ENCODE data around the gene ERAL1. TPM values are rescaled to one million over a fixed set of nuclear protein-coding genes. Genes with fewer than 3 reads are reported as not detected.

The ERAL1 gene
- total and polyA plus RNA-seq, 3 experiments from 2014 or later: 44.7 to 86.2 (median 84.1) TPM

- H3K4me1 Mint-ChIP-seq: no peaks in the 10 kb centered on the region
- Histone ChIP-seq H3K27ac (ENCODE audit: low read depth, low read length) (peak overlapping the region; percentile 80), H3K4me3 (ENCODE audit: low read length) (no peak overlapping the region), H3K9me3 (ENCODE audit: low read length) (no peaks in the 10 kb centered on the region), H3K36me3 (ENCODE audit: insufficient read depth, low read length) (peaks cover 2% of the 10 kb centered on the region), H3K4me1 (ENCODE audit: insufficient read depth, low read length) (no peaks in the 10 kb centered on the region), H3K27me3 (ENCODE audit: insufficient read depth, low read length, poor library complexity, severe bottlenecking) (no peaks in the 10 kb centered on the region)
- H3K4me3 Mint-ChIP-seq: no peak overlapping the region
- CTCF ChIA-PET: interaction anchor here (1.1 kb wide), 1 partner anchor 36 kb away, joined by 3 read pairs; no protein-coding TSS in a partner anchor
- POLR2A ChIA-PET: interaction anchor here (0.5 kb wide), 1 partner anchor 26 kb away, joined by 4 read pairs; no protein-coding TSS in a partner anchor
- H3K9me3 Mint-ChIP-seq: no peaks in the 10 kb centered on the region
- H3K36me3 Mint-ChIP-seq: peaks cover 0 to 17% (median 4%) of the 10 kb centered on the region in 3 donors
- H3K27ac Mint-ChIP-seq: peak overlapping the region in 1 of 8 donors; percentile 22
- H3K27me3 Mint-ChIP-seq: no peaks in the 10 kb centered on the region
- no peak for DNase-seq
These were observed 9.1 kb downstream of the ERAL1 start for GRCh38 chr17:28863953-28864352.

- no peak overlapping the region for H3K4me3 Mint-ChIP-seq
- POLR2A ChIA-PET: interaction anchor here (0.6 kb wide), 1 partner anchor 34 kb away, joined by 6 read pairs; no protein-coding TSS in a partner anchor
- H3K27ac ChIP-seq (ENCODE audit: low read depth, low read length): peak overlapping the region; percentile 80
These were observed 10.4 kb downstream of the ERAL1 start for GRCh38 chr17:28864991-28865849.

GRCh38 chr17:28865946-28866752 is 11.3 kb downstream of the ERAL1 start:
- no peaks in the 10 kb centered on the region for H3K36me3 ChIP-seq (ENCODE audit: insufficient read depth, low read length)
- Mint-ChIP-seq H3K27me3 (no peaks in the 10 kb centered on the region), H3K4me3 (no peak overlapping the region), H3K27ac (peak overlapping the region in 2 of 8 donors; percentile 61 to 69), H3K4me1 (peaks cover 3 to 4% (median 4%) of the 10 kb centered on the region in 3 donors), H3K9me3 (no peaks in the 10 kb centered on the region), H3K36me3 (peaks cover 0 to 4% (median 2%) of the 10 kb centered on the region in 3 donors)
- H3K9me3 ChIP-seq (ENCODE audit: low read length): no peaks in the 10 kb centered on the region
- CTCF ChIA-PET: interaction anchor here (0.9 kb wide), 1 partner anchor 101 kb away, joined by 3 read pairs; no protein-coding TSS in a partner anchor
- no peaks in the 10 kb centered on the region for H3K27me3 ChIP-seq (ENCODE audit: insufficient read depth, low read length, poor library complexity, severe bottlenecking)
- H3K4me1 ChIP-seq (ENCODE audit: insufficient read depth, low read length): peaks cover 4% of the 10 kb centered on the region
- no peak for DNase-seq
- peak overlapping the region; percentile 80 for H3K27ac ChIP-seq (ENCODE audit: low read depth, low read length)
- H3K4me3 ChIP-seq (ENCODE audit: low read length): no peak overlapping the region
- POLR2A ChIA-PET: no interaction called here

More at GRCh38 chr17:28864991-28865849, 10.4 kb downstream of the ERAL1 start:
- H3K27me3 Mint-ChIP-seq: no peaks in the 10 kb centered on the region
- DNase-seq: no peak
- CTCF ChIA-PET: interaction anchor here (0.7 kb wide), 1 partner anchor 16 kb away, joined by 3 read pairs; no protein-coding TSS in a partner anchor
- Histone ChIP-seq H3K36me3 (ENCODE audit: insufficient read depth, low read length) (no peaks in the 10 kb centered on the region), H3K9me3 (ENCODE audit: low read length) (no peaks in the 10 kb centered on the region), H3K4me3 (ENCODE audit: low read length) (no peak overlapping the region), H3K27me3 (ENCODE audit: insufficient read depth, low read length, poor library complexity, severe bottlenecking) (no peaks in the 10 kb centered on the region), H3K4me1 (ENCODE audit: insufficient read depth, low read length) (no peaks in the 10 kb centered on the region)
- no peaks in the 10 kb centered on the region for H3K9me3 Mint-ChIP-seq
- peak overlapping the region in 1 of 8 donors; percentile 23 for H3K27ac Mint-ChIP-seq
- H3K4me1 Mint-ChIP-seq: no peaks in the 10 kb centered on the region
- peaks cover 0 to 11% (median 2%) of the 10 kb centered on the region in 3 donors for H3K36me3 Mint-ChIP-seq

GRCh38 chr17:28867276-28867675 is 12.5 kb downstream of the ERAL1 start:
- H3K36me3 Mint-ChIP-seq: no peaks in the 10 kb centered on the region
- H3K4me3 ChIP-seq (ENCODE audit: low read length): no peak overlapping the region
- H3K4me1 ChIP-seq (ENCODE audit: insufficient read depth, low read length): peaks cover 12% of the 10 kb centered on the region
- peak overlapping the region; percentile 80 for H3K27ac ChIP-seq (ENCODE audit: low read depth, low read length)
- H3K27ac Mint-ChIP-seq: no peak overlapping the region
- H3K27me3 Mint-ChIP-seq: no peaks in the 10 kb centered on the region
- no peaks in the 10 kb centered on the region for H3K27me3 ChIP-seq (ENCODE audit: insufficient read depth, low read length, poor library complexity, severe bottlenecking)
- no peaks in the 10 kb centered on the region for H3K36me3 ChIP-seq (ENCODE audit: insufficient read depth, low read length)
- no peaks in the 10 kb centered on the region for H3K9me3 ChIP-seq (ENCODE audit: low read length)
- H3K9me3 Mint-ChIP-seq: no peaks in the 10 kb centered on the region
- no peak for DNase-seq
- ChIA-PET CTCF (interaction anchor here (0.9 kb wide), 1 partner anchor 102 kb away, joined by 3 read pairs; no protein-coding TSS in a partner anchor), POLR2A (no interaction called here)
- H3K4me1 Mint-ChIP-seq: peaks cover 5 to 10% (median 7%) of the 10 kb centered on the region in 3 donors
- no peak overlapping the region for H3K4me3 Mint-ChIP-seq

- ChIA-PET POLR2A (interaction anchor here (0.5 kb wide), 1 partner anchor 23 kb away, joined by 4 read pairs; no protein-coding TSS in a partner anchor), CTCF (interaction anchor here (0.7 to 1.5 kb wide), 6 partner anchors 22 to 144 kb away, joined by 3 to 7 read pairs (median 4); partner anchors contain the start of genes DHRS13 and FLOT2)
- Histone ChIP-seq H3K36me3 (ENCODE audit: insufficient read depth, low read length) (no peaks in the 10 kb centered on the region), H3K27me3 (ENCODE audit: insufficient read depth, low read length, poor library complexity, severe bottlenecking) (no peaks in the 10 kb centered on the region), H3K27ac (ENCODE audit: low read depth, low read length) (peak overlapping the region; percentile 49), H3K4me3 (ENCODE audit: low read length) (peak overlapping the region; percentile 17), H3K4me1 (ENCODE audit: insufficient read depth, low read length) (peaks cover 12% of the 10 kb centered on the region), H3K9me3 (ENCODE audit: low read length) (no peaks in the 10 kb centered on the region)
- DNase-seq: peak in 3 of 5 donors; percentile 29 to 50 (median 48)
- H3K4me3 Mint-ChIP-seq: peak overlapping the region in 2 of 7 donors; percentile 37 to 44
- H3K36me3 Mint-ChIP-seq: no peaks in the 10 kb centered on the region
- H3K9me3 Mint-ChIP-seq: no peaks in the 10 kb centered on the region
- peaks cover 7 to 10% (median 7%) of the 10 kb centered on the region in 3 donors for H3K4me1 Mint-ChIP-seq
- H3K27ac Mint-ChIP-seq: peak overlapping the region; percentile 69 to 96 (median 93)
- no peaks in the 10 kb centered on the region for H3K27me3 Mint-ChIP-seq
These were observed 16.3 kb downstream of the ERAL1 start for GRCh38 chr17:28871056-28871579.

- Mint-ChIP-seq H3K9me3 (no peaks in the 10 kb centered on the region), H3K27me3 (no peaks in the 10 kb centered on the region), H3K36me3 (peaks cover 4 to 11% (median 6%) of the 10 kb centered on the region in 3 donors), H3K4me3 (no peak overlapping the region), H3K4me1 (peaks cover 7 to 14% (median 7%) of the 10 kb centered on the region in 3 donors), H3K27ac (peak overlapping the region in 1 of 8 donors; percentile 79)
- Histone ChIP-seq H3K4me3 (ENCODE audit: low read length) (no peak overlapping the region), H3K27me3 (ENCODE audit: insufficient read depth, low read length, poor library complexity, severe bottlenecking) (no peaks in the 10 kb centered on the region), H3K27ac (ENCODE audit: low read depth, low read length) (no peak overlapping the region), H3K9me3 (ENCODE audit: low read length) (no peaks in the 10 kb centered on the region), H3K36me3 (ENCODE audit: insufficient read depth, low read length) (peaks cover under 1% of the 10 kb centered on the region), H3K4me1 (ENCODE audit: insufficient read depth, low read length) (peaks cover 12% of the 10 kb centered on the region)
- CTCF ChIA-PET: no interaction called here
- POLR2A ChIA-PET: no interaction called here
- DNase-seq: no peak
These were observed 19.0 kb downstream of the ERAL1 start for GRCh38 chr17:28873839-28874238.

- DNase-seq: no peak
- POLR2A ChIA-PET: no interaction called here
- H3K9me3 ChIP-seq (ENCODE audit: low read length): no peaks in the 10 kb centered on the region
- Mint-ChIP-seq H3K36me3 (peaks cover 4 to 20% (median 10%) of the 10 kb centered on the region in 3 donors), H3K27ac (peak overlapping the region in 1 of 8 donors; percentile 3), H3K9me3 (no peaks in the 10 kb centered on the region), H3K4me3 (no peak overlapping the region), H3K27me3 (peaks cover 0 to 1% of the 10 kb centered on the region in 2 donors), H3K4me1 (peaks cover 7 to 14% (median 7%) of the 10 kb centered on the region in 3 donors)
- H3K27ac ChIP-seq (ENCODE audit: low read depth, low read length): no peak overlapping the region
- H3K4me3 ChIP-seq (ENCODE audit: low read length): no peak overlapping the region
- H3K27me3 ChIP-seq (ENCODE audit: insufficient read depth, low read length, poor library complexity, severe bottlenecking): no peaks in the 10 kb centered on the region
- H3K36me3 ChIP-seq (ENCODE audit: insufficient read depth, low read length): peaks cover 10% of the 10 kb centered on the region
- peaks cover 12% of the 10 kb centered on the region for H3K4me1 ChIP-seq (ENCODE audit: insufficient read depth, low read length)
- CTCF ChIA-PET: no interaction called here
These were observed 19.9 kb downstream of the ERAL1 start for GRCh38 chr17:28874750-28875149.

Data from CD8-positive, alpha-beta memory T cell (primary cell).